ENCODE data around the gene PGBD4.
"Not testable (repeated sequence)": the region's sequence is repeated elsewhere in the genome, so short reads cannot be mapped to it uniquely, and the experiment has no call there.

PGBD4 gene

GRCh38 chr15:34111488-34111887 lies 9.6 kb downstream of the PGBD4 start:
- DNase-seq (ENCODE audit: low read depth in 1 of 2, low spot score in 1 of 2) = no peak

GRCh38 chr15:34114215-34114614 lies 12.3 kb downstream of the PGBD4 start:
- no peak for DNase-seq (ENCODE audit: low read depth in 1 of 2, low spot score in 1 of 2)

- DNase-seq (ENCODE audit: low read depth in 1 of 2, low spot score in 1 of 2) = no peak
Observed at GRCh38 chr15:34114739-34115138, 12.9 kb downstream of the PGBD4 start.

GRCh38 chr15:34116620-34117019 lies 14.7 kb downstream of the PGBD4 start:
- no peak for DNase-seq (ENCODE audit: low read depth in 1 of 2, low spot score in 1 of 2)

- no peak for DNase-seq (ENCODE audit: low read depth in 1 of 2, low spot score in 1 of 2)
Observed at GRCh38 chr15:34119291-34119690, 17.4 kb downstream of the PGBD4 start.

- DNase-seq (ENCODE audit: low read depth in 1 of 2, low spot score in 1 of 2) = not testable (repeated sequence)
Observed at GRCh38 chr15:34120420-34120819, 18.5 kb downstream of the PGBD4 start.

- not testable (repeated sequence) for DNase-seq (ENCODE audit: low read depth in 1 of 2, low spot score in 1 of 2)
Observed at GRCh38 chr15:34121786-34122185, 19.9 kb downstream of the PGBD4 start.

- DNase-seq (ENCODE audit: low read depth in 1 of 2, low spot score in 1 of 2) = no peak
Observed at GRCh38 chr15:34122771-34123183, 20.9 kb downstream of the PGBD4 start.

- no peak for DNase-seq (ENCODE audit: low read depth in 1 of 2, low spot score in 1 of 2)
Observed at GRCh38 chr15:34124651-34125050, 22.8 kb downstream of the PGBD4 start.

GRCh38 chr15:34125945-34126344 lies 24.1 kb downstream of the PGBD4 start:
- no peak for DNase-seq (ENCODE audit: low read depth in 1 of 2, low spot score in 1 of 2)

- DNase-seq (ENCODE audit: low read depth in 1 of 2, low spot score in 1 of 2) = no peak
Observed at GRCh38 chr15:34126522-34126921, 24.6 kb downstream of the PGBD4 start.

GRCh38 chr15:34128898-34129297 lies 27.0 kb downstream of the PGBD4 start:
- no peak for DNase-seq (ENCODE audit: low read depth in 1 of 2, low spot score in 1 of 2)

GRCh38 chr15:34132881-34133280 lies 31.0 kb downstream of the PGBD4 start:
- DNase-seq (ENCODE audit: low read depth in 1 of 2, low spot score in 1 of 2) = no peak

- DNase-seq (ENCODE audit: low read depth in 1 of 2, low spot score in 1 of 2) = no peak
Observed at GRCh38 chr15:34133511-34133910, 31.6 kb downstream of the PGBD4 start.

- DNase-seq (ENCODE audit: low read depth in 1 of 2, low spot score in 1 of 2) = no peak
Observed at GRCh38 chr15:34147371-34148140, 45.7 kb downstream of the PGBD4 start.

- DNase-seq (ENCODE audit: low read depth in 1 of 2, low spot score in 1 of 2) = no peak
Observed at GRCh38 chr15:34154725-34155204, 52.9 kb downstream of the PGBD4 start.

- no peak for DNase-seq (ENCODE audit: low read depth in 1 of 2, low spot score in 1 of 2)
Observed at GRCh38 chr15:34155859-34156258, 54.0 kb downstream of the PGBD4 start.

Data from activated CD4-positive, alpha-beta T cell treated with anti-CD3 and anti-CD28 coated beads, Interleukin-2, amount 50 U/mL, for 24 hours (primary cell).